GM23248 (cell line): ENCODE measurements around the gene PPP1R16B.

ENCODE experiments used
- EZH2 ChIP-seq: fragments of 200-600 bp; sonication (generic); IDR thresholded peaks from 2 replicates; pipeline ENCODE4 v1.6.1; 2018; ENCODE audit warnings: antibody characterized with exemption, mild to moderate bottlenecking; ENCODE audit not compliant: insufficient read depth, poor library complexity, severe bottlenecking
- EZH2phosphoT487 ChIP-seq: fragments of 200-600 bp; sonication (generic); IDR thresholded peaks from 2 replicates; pipeline ENCODE4 v1.6.1; 2018; ENCODE audit warnings: antibody characterized with exemption, moderate library complexity, mild to moderate bottlenecking, low read depth; ENCODE audit not compliant: insufficient read depth

DNA sequence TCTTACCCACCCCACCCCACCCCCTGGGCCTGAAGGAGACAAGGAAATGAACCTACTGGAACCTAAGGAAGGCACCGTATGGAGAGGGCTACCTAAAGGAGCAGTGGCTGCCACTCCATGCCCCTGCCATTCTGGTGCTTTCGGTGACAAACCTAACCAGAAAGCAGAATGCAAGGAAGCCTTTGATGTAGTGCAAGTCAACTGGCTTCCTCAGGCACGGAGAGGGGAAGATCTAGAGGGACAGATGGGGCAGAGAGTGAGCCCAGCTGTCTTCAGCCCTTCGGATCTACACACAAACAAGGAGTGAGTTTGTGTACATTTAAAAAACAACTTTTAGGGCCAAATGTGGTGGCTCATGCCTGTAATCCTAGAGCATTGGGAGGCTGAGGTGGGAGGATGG lies 39.5 kb downstream of the PPP1R16B start:
- TF ChIP-seq EZH2phosphoT487 (no peak), EZH2 (no peak)
